GM18502 (cell line): ENCODE data around the gene PRKCH.

ENCODE experiments used
- ATAC-seq: cut with Tn5 transposase; IDR thresholded peaks from one replicate; pipeline ENCODE4 v1.9.1; 2021; ENCODE audit warnings: mild to moderate bottlenecking; ENCODE audit not compliant: unreplicated experiment, poor library complexity

Gene PRKCH

DNA sequence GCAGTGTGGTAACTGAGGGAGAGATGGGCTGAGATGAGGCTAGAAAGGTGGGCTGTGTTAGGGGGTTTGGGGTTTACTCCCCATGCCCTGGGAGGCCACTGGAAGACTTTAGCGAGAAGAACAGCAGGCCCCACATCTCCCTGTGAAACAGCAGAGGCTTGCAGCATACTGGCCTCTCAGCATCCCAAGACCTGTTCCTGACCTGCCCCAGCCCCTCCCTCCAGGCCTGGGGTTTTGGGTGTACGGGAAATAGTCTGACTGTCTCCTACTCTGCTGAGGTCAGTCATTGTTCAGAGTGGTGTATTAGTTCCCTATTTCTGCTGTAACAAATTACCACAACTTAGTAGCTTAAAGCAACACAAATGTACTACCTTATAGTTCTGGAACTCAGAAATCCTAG lies 270.5 kb downstream of the PRKCH start:
- ATAC-seq = no peak

DNA sequence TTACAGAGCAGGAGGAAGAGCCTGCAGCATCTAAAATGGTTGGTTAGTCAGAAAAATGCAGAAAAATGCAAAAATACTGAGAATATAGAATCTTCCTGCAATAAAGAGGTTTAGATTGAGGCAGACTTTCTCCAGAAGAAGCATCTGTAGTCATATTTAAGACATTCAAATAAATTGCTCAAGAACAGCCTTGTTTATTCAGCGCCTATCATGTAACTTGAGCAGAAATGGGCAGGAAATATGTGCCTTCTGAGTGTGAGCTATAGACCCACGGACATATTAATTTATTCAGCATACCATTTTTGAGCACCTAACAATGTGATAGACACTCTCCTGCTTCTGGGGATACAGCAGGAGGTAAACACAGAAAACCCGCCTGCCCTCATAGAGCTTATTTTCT lies 272.0 kb downstream of the PRKCH start:
- no peak for ATAC-seq

DNA sequence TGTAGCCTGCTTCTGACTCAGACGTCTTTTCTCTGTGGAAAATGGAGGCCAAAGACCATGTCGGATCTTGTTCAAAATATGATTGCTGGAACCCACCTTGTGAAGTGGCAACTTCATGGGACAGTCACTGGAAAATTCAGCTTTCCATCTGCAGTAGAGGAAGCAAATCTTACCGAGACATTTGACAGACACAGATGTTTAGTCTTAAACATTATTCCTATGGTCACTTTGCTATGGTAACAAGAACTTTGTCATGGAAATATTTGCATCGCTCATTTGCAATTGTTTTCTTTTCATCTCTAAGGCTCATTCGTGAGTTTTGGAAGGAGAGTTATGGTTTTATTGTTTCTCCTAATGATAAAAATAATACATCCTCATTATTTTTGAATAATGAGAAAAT lies 275.6 kb downstream of the PRKCH start:
- no peak for ATAC-seq

DNA sequence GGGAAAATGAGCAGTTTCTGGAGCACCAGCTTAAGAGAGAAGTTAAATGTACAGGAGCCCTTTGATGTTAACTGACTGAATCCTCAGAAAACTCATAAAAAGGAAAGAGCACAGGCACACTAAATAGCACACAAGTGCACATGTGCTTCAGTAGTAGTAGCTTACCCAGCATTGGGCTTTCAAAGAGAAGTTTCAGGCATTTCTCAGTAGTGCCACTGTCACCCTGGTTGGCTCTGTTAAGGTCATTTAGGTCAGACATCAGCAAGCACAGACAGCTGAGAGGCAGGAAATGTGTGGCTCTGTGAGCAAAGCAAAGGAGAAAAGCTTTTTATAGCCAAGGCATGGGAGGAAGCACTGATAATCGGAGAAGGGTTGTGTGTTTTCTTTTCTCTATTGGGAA lies 277.6 kb downstream of the PRKCH start:
- ATAC-seq = no peak

DNA sequence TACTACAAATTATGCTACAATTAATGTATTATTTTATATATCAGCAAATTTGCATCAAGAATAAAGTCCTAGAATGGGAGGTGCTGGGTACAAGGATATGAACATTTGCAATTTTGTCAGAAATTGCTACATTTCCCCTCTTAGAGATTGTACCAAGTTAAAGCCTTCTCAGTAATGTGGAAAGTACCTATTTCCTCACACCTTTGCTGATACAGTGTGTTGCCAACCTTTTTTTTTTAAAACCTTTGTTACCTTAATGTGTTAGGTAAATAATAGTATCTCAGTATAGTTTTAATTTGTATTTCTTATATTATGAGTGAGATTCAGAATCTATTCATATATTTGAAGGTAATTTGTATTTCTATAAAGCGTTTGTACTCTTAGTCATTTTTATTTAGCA lies 278.6 kb downstream of the PRKCH start:
- ATAC-seq = no peak
